K562 (cell line): ENCODE results near the gene DLGAP1. TPM values are rescaled to one million over a fixed set of nuclear protein-coding genes. Genes with fewer than 3 reads are reported as not detected.
A peak's percentile ranks its signal among the peaks of the same experiment; 100 is the strongest.

Source experiments
- BCOR ChIP-seq: fragments of 450-650 bp; IDR thresholded peaks from 2 replicates; pipeline ENCODE4 v1.6.1; 2016
- DPF2 ChIP-seq: fragments of 450-650 bp; IDR thresholded peaks from 2 replicates; pipeline ENCODE4 v1.6.1; 2016
- E2F1 ChIP-seq: sonication (generic); formaldehyde crosslinking; IDR thresholded peaks from 2 replicates; pipeline ENCODE4 v1.8.1; 2023; ENCODE audit warnings: mild to moderate bottlenecking, missing genetic modification reagents, moderate library complexity
- EP300 ChIP-seq: IDR thresholded peaks from 2 replicates; pipeline ENCODE4 v1.6.1; 2012; ENCODE audit warnings: low read length, improper control_type of control experiment
- HEY1 ChIP-seq: fragments of 250-450 bp; sonication (Bioruptor Pico); IDR thresholded peaks from 2 replicates; pipeline ENCODE4 v1.5.0; 2020; ENCODE audit warnings: mild to moderate bottlenecking, moderate library complexity, borderline replicate concordance
- L3MBTL2 ChIP-seq: fragments of 450-650 bp; IDR thresholded peaks from 2 replicates; pipeline ENCODE4 v1.6.1; 2016; ENCODE audit warnings: mild to moderate bottlenecking, moderate library complexity
- LARP7 ChIP-seq: fragments of 450-650 bp; IDR thresholded peaks from 2 replicates; pipeline ENCODE4 v1.6.1; 2016
- MYC ChIP-seq, 2 experiments: fragments of 250-450 bp in 1 of 2; sonication (Bioruptor Pico) in 1 of 2; IDR thresholded peaks; 2 replicates each; pipeline versions ENCODE4 v1.5.1 to v1.6.1; 2012 to 2021; ENCODE audit warnings: low read depth in 2 of 2, borderline replicate concordance in 1 of 2, improper control_type of control experiment in 1 of 2, low read length in 1 of 2, mild to moderate bottlenecking in 1 of 2, moderate library complexity in 1 of 2
- NR2F6 ChIP-seq: fragments of 450-650 bp; formaldehyde crosslinking; IDR thresholded peaks from 2 replicates; pipeline ENCODE4 v1.4.0; 2020; ENCODE audit warnings: mild to moderate bottlenecking
- PHB ChIP-seq: fragments of 250-450 bp; sonication (Bioruptor Pico); IDR thresholded peaks from 2 replicates; pipeline ENCODE4 v1.5.0; 2021
- PYGO2 ChIP-seq: fragments of 450-650 bp; IDR thresholded peaks from 2 replicates; pipeline ENCODE4 v1.6.1; 2016; ENCODE audit warnings: mild to moderate bottlenecking, missing genetic modification characterization, moderate library complexity, missing compliant biosample characterization
- SETDB1 ChIP-seq: IDR thresholded peaks from one replicate; pipeline ENCODE4 v1.6.1; 2012; ENCODE audit warnings: low read length, control low read depth, inconsistent platforms
- SNIP1 ChIP-seq: fragments of 450-650 bp; IDR thresholded peaks from 2 replicates; pipeline ENCODE4 v1.7.1; 2017; ENCODE audit warnings: low read depth, mild to moderate bottlenecking
- TFAP4 ChIP-seq: sonication (generic); formaldehyde crosslinking; IDR thresholded peaks from 2 replicates; pipeline ENCODE4 v1.8.0; 2022; ENCODE audit warnings: missing genetic modification reagents, mild to moderate bottlenecking, moderate library complexity, borderline replicate concordance
- ZBED1 ChIP-seq: IDR thresholded peaks from 2 replicates; pipeline ENCODE4 v1.6.1; 2014
- ZKSCAN3 ChIP-seq: fragments of 250-450 bp; sonication (Bioruptor Pico); IDR thresholded peaks from 2 replicates; pipeline ENCODE4 v1.4.0; 2020
- ZNF24 ChIP-seq: fragments of 450-650 bp; IDR thresholded peaks from 2 replicates; pipeline ENCODE4 v1.6.1; 2016
- ZNF398 ChIP-seq: fragments of 250-450 bp; sonication (Bioruptor Pico); IDR thresholded peaks from 2 replicates; pipeline ENCODE4 v1.8.0; 2021; ENCODE audit warnings: moderate library complexity, mild to moderate bottlenecking, inconsistent platforms
- ZNF449 ChIP-seq: fragments of 250-450 bp; sonication (Bioruptor Pico); IDR thresholded peaks from 2 replicates; pipeline ENCODE4 v1.8.0; 2022; ENCODE audit warnings: moderate library complexity, mild to moderate bottlenecking, inconsistent platforms
- ZZZ3 ChIP-seq: fragments of 450-650 bp; IDR thresholded peaks from 2 replicates; pipeline ENCODE4 v1.6.1; 2016; ENCODE audit warnings: antibody characterized with exemption, mild to moderate bottlenecking, moderate library complexity
- polyA plus RNA-seq, 8 experiments: library from polyadenylated mRNA; depleted of rRNA in 4 of 8; stranded (reverse) in 5 of 8; unstranded in 3 of 8; fragments of >200 nt; fragmentation: Nextera tagmentation in 2 of 8; fragmentation: Illumina TruSeq in 1 of 8; extraction: Ambion mirVana in 2 of 8; extraction: Trizol in 1 of 8; gene quantifications; 2 replicates each; pipeline versions ENCODE4 v1.2.1 to v1.2.3, GENCODE V29; 2011 to 2014; ENCODE audit warnings: inconsistent platforms in 1 of 8, missing spikeins in 1 of 8
- total RNA-seq, 7 experiments: library from RNA; depleted of rRNA in 6 of 7; stranded (reverse); fragments of >200 nt in 6 of 7; fragmentation: Illumina TruSeq in 2 of 7; extraction: Trizol in 2 of 7; gene quantifications; 2 replicates each; pipeline versions ENCODE4 v1.2.1 to v1.2.3, GENCODE V29; 2011 to 2021; ENCODE audit warnings: low replicate concordance in 1 of 7
- TF ChIP-seq, protein P1 (sequence below), 2 experiments: fragments of 250-450 bp in 1 of 2; fragments of 450-650 bp in 1 of 2; sonication (Bioruptor Pico) in 1 of 2; IDR thresholded peaks; 2 replicates each; pipeline versions ENCODE4 v1.6.1 to v1.8.0; 2016 to 2021; ENCODE audit warnings: mild to moderate bottlenecking in 2 of 2, moderate library complexity in 2 of 2, missing compliant biosample characterization in 1 of 2, missing genetic modification characterization in 1 of 2
- TF ChIP-seq, protein P2 (sequence below): sonication (generic); formaldehyde crosslinking; IDR thresholded peaks from 2 replicates; pipeline ENCODE4 v1.9.0; 2022; ENCODE audit warnings: mild to moderate bottlenecking, missing genetic modification reagents

The DLGAP1 gene
- total and polyA plus RNA-seq, 9 of the 15 experiments (the other 6 are each of a cell fraction or from before 2014, with no cell fraction given): 0.04 to 0.22 (median 0.08) TPM

- TF ChIP-seq MYC (IDR thresholded peaks at IDR 0.05; ENCODE audit: low read depth, low read length) (peak; percentile 53), MYC (CRISPR knock-in tag; IDR thresholded peaks at IDR 0.05; ENCODE audit: borderline replicate concordance, low read depth) (no peak; the same call in 1 of the 2 replicates), ZNF398 (CRISPR knock-in tag) (0 out of 2 replicates have a peak, but pooled peaks have one; percentile 3), SETDB1 (no peak), LARP7 (no peak), PHB (no peak), PYGO2 (tag) (peak; percentile 80), ZNF24 (no peak), ZZZ3 (no peak), HEY1 (CRISPR knock-in tag) (peak; percentile 68), SNIP1 (no peak), NR2F6 (CRISPR knock-in tag) (0 out of 2 replicates have a peak, but pooled peaks have one; percentile 13), L3MBTL2 (no peak), ZKSCAN3 (CRISPR knock-in tag) (no peak), E2F1 (CRISPR knock-in tag) (no peak; the same call in 1 of the 2 replicates), DPF2 (no peak), ZNF449 (peak; percentile 59; the same call in 1 of the 2 replicates), ZBED1 (no peak), BCOR (no peak), TFAP4 (CRISPR knock-in tag) (no peak), EP300 (peak; percentile 48)
- TF ChIP-seq, protein P1, sequence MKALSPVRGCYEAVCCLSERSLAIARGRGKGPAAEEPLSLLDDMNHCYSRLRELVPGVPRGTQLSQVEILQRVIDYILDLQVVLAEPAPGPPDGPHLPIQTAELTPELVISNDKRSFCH (CRISPR knock-in tag; IDR thresholded peaks at IDR 0.05): no peak
- TF ChIP-seq, protein P1 (tag; IDR thresholded peaks at IDR 0.05): 0 out of 2 replicates have a peak, but pooled peaks have one; percentile 74
- TF ChIP-seq, protein P2, sequence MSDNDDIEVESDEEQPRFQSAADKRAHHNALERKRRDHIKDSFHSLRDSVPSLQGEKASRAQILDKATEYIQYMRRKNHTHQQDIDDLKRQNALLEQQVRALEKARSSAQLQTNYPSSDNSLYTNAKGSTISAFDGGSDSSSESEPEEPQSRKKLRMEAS: peak; percentile 57; the same call in 1 of the 2 replicates
These were observed 847.6 kb downstream of the DLGAP1 start (continued) for GRCh38 chr18:3607309-3608098.
